ENCODE data around the gene EIF4EBP3.
"Not testable (repeated sequence)": the region's sequence is repeated elsewhere in the genome, so short reads cannot be mapped to it uniquely, and the experiment has no call there.

EIF4EBP3 gene

GRCh38 chr5:140579188-140579747 is 31.8 kb downstream of the EIF4EBP3 start:
- not testable (repeated sequence) for DNase-seq

GRCh38 chr5:140587495-140587894 is 40.0 kb downstream of the EIF4EBP3 start:
- no peak for DNase-seq

GRCh38 chr5:140588311-140589070 is 41.0 kb downstream of the EIF4EBP3 start:
- no peak for DNase-seq

- no peak for DNase-seq
Measured at GRCh38 chr5:140590861-140591260, 43.4 kb downstream of the EIF4EBP3 start.

GRCh38 chr5:140591747-140592372 is 44.4 kb downstream of the EIF4EBP3 start:
- DNase-seq: no peak

- not testable (repeated sequence) for DNase-seq
Measured at GRCh38 chr5:140593070-140593469, 45.6 kb downstream of the EIF4EBP3 start.

GRCh38 chr5:140594169-140594568 is 46.7 kb downstream of the EIF4EBP3 start:
- DNase-seq: no peak

GRCh38 chr5:140595538-140596300 is 48.3 kb downstream of the EIF4EBP3 start:
- no peak for DNase-seq

- DNase-seq: no peak
Measured at GRCh38 chr5:140596321-140596741, 48.9 kb downstream of the EIF4EBP3 start.

GRCh38 chr5:140598836-140599235 is 51.4 kb downstream of the EIF4EBP3 start:
- DNase-seq: no peak
